PC-9 (cell line): ENCODE measurements around the gene YWHAH.

Source experiments
- EZH2 ChIP-seq: fragments of 200-600 bp; sonication (generic); IDR thresholded peaks from 2 replicates; pipeline ENCODE4 v1.8.0; 2017; ENCODE audit warnings: antibody characterized with exemption, low read depth
- TF ChIP-seq, protein P1 (sequence below): fragments of 200-600 bp; sonication (generic); conservative IDR thresholded peaks from 2 replicates; pipeline ENCODE4 v1.6.1; 2017; ENCODE audit warnings: mixed run types, antibody characterized with exemption, mild to moderate bottlenecking, moderate library complexity

DNA sequence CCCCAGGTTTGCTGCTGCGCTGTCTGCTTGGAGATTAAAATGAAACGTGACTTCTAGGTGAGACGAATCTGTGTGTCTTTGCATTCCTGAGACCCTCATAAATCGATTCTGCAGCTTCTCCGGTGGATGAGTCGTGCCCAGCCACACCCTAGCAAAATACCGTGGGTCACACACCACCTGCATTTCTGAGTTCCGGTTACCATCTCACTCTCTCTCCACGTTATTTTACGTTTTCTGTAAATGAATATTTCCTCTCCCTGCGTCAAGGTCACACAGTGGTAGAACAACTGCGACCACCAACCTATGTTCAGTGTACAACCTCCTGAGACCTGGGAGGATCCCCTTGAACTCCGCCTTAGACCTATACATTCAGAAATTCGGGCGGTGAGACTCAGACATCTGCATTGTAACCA lies 1.1 kb downstream of the YWHAH start:
- TF ChIP-seq, protein P1, sequence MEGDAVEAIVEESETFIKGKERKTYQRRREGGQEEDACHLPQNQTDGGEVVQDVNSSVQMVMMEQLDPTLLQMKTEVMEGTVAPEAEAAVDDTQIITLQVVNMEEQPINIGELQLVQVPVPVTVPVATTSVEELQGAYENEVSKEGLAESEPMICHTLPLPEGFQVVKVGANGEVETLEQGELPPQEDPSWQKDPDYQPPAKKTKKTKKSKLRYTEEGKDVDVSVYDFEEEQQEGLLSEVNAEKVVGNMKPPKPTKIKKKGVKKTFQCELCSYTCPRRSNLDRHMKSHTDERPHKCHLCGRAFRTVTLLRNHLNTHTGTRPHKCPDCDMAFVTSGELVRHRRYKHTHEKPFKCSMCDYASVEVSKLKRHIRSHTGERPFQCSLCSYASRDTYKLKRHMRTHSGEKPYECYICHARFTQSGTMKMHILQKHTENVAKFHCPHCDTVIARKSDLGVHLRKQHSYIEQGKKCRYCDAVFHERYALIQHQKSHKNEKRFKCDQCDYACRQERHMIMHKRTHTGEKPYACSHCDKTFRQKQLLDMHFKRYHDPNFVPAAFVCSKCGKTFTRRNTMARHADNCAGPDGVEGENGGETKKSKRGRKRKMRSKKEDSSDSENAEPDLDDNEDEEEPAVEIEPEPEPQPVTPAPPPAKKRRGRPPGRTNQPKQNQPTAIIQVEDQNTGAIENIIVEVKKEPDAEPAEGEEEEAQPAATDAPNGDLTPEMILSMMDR = no peak
- no peak for TF ChIP-seq EZH2
